H1 (cell line): Measurements from ENCODE around the gene MLPH. TPM values are rescaled to one million over a fixed set of nuclear protein-coding genes. Genes with fewer than 3 reads are reported as not detected.

ENCODE experiments used
- HDAC6 ChIP-seq: IDR thresholded peaks from one replicate; pipeline ENCODE4 v1.7.1; 2012; ENCODE audit warnings: low read depth, mild to moderate bottlenecking, inconsistent platforms, low read length, moderate library complexity
- JUN ChIP-seq: IDR thresholded peaks from 2 replicates; pipeline ENCODE4 v1.6.1; 2011; ENCODE audit warnings: low read depth, mild to moderate bottlenecking, improper control_type of control experiment, low read length
- SAP30 ChIP-seq: fragments of 300-600 bp; sonication (generic); IDR thresholded peaks from 2 replicates; pipeline ENCODE4 v1.7.1; 2012; ENCODE audit warnings: low read length, moderate library complexity, mild to moderate bottlenecking, inconsistent platforms; ENCODE audit not compliant: insufficient read depth, insufficient replicate concordance
- polyA plus RNA-seq, 7 experiments: library from polyadenylated mRNA; depleted of rRNA in 3 of 7; stranded (reverse) in 5 of 7; unstranded in 2 of 7; fragments of >200 nt in 5 of 7; fragments of 200-250 nt in 2 of 7; gene quantifications; 1 replicate in 5 of 7; 2 replicates in 1 of 7; 4 replicates in 1 of 7; pipeline versions ENCODE4 v1.2.1 to v1.2.3, GENCODE V29; 2011 to 2013; ENCODE audit warnings: missing spikeins in 2 of 7, mixed read lengths in 2 of 7
- total RNA-seq: library from RNA; stranded (reverse); fragmentation: NEBNext Ultra II Directional; extraction: Animal tissue kit (Norgen Biotek cat#: 25700); gene quantifications from 2 replicates; pipeline ENCODE4 v1.2.1, GENCODE V29; 2021
- TF ChIP-seq, protein P1 (sequence below), 3 experiments: IDR thresholded peaks; 1 replicate in 2 of 3; 2 replicates in 1 of 3; pipeline versions ENCODE4 v1.5.1 to v1.6.1; 2011; ENCODE audit warnings: low read length in 3 of 3, mild to moderate bottlenecking in 3 of 3, inconsistent platforms in 2 of 3, low read depth in 1 of 3, moderate library complexity in 1 of 3; ENCODE audit not compliant: insufficient read depth in 1 of 3; ENCODE audit errors: control extremely low read depth in 1 of 3

Gene MLPH
- total and polyA plus RNA-seq, 2 of the 8 experiments (the other 6 are each of a cell fraction or from before 2014, with no cell fraction given), result 12.7 to 17.0 TPM

DNA sequence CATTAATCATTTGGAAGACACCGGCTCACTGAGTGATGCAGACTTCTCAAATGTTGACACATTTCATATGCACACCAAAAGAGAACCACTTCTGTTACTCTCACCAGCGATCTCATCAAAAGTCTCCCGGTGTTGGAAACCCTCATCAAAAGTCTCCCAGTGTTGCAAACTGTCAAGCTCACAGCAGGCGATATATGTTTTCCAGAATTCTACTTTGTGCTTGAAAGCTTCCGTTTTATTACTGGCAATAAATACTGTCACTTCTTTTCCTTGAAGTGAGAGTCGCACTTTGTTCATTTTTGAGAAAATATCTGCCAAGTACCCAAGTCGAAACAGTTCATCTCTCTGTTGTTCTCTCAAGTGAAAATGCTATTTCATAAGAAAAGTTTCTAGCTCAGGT, 20.5 kb downstream of the MLPH start (continued):
- TF ChIP-seq, protein P1, sequence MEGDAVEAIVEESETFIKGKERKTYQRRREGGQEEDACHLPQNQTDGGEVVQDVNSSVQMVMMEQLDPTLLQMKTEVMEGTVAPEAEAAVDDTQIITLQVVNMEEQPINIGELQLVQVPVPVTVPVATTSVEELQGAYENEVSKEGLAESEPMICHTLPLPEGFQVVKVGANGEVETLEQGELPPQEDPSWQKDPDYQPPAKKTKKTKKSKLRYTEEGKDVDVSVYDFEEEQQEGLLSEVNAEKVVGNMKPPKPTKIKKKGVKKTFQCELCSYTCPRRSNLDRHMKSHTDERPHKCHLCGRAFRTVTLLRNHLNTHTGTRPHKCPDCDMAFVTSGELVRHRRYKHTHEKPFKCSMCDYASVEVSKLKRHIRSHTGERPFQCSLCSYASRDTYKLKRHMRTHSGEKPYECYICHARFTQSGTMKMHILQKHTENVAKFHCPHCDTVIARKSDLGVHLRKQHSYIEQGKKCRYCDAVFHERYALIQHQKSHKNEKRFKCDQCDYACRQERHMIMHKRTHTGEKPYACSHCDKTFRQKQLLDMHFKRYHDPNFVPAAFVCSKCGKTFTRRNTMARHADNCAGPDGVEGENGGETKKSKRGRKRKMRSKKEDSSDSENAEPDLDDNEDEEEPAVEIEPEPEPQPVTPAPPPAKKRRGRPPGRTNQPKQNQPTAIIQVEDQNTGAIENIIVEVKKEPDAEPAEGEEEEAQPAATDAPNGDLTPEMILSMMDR (IDR thresholded peaks at IDR 0.05; ENCODE audit: control extremely low read depth in 1 of 3, insufficient read depth in 1 of 3, low read depth in 1 of 3, low read length in 3 of 3), result no peak
- TF ChIP-seq JUN (no peak), SAP30 (no peak), HDAC6 (no peak)
